SK-N-MC (cell line): ENCODE data around the gene RPRML.

ENCODE experiments used
- EZH2 ChIP-seq: fragments of 200-600 bp; sonication (generic); IDR thresholded peaks from one replicate; pipeline ENCODE4 v1.6.1; 2017; ENCODE audit warnings: antibody characterized with exemption
- FOXP2 ChIP-seq: optimal IDR thresholded peaks from 2 replicates; pipeline ENCODE3; 2011; ENCODE audit warnings: mild to moderate bottlenecking, moderate library complexity; ENCODE audit not compliant: insufficient read depth; ENCODE audit errors: extremely low read length, control extremely low read depth
- POLR2AphosphoS5 ChIP-seq: IDR thresholded peaks from 2 replicates; pipeline ENCODE4 v1.6.1; 2012; ENCODE audit warnings: mild to moderate bottlenecking, low read depth, low read length, borderline replicate concordance

DNA sequence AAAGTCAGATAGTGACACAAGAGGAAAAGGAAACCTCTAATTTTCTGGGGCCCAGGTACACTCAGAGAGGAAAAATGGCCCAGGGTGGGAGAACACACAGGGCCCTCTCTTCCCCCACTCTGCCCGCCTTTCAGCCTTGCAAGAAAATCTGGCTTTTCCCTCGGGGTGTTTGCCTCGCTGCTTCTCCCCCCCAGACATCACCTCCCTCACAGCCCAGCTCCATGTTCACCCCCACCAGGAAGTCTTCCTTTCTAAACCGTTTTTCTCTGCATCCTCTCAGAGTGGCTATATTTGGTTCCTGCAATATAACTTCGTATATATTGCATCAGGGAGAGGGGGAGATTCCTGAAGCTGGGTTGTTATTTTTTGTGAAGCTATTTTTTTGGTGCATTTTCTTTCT is 27.3 kb downstream of the RPRML start:
- TF ChIP-seq EZH2 (no peak), POLR2AphosphoS5 (no peak), FOXP2 (no peak)
